SK-N-SH treated with all-trans-retinoic acid at 6 μM for 48 hours (cell line): Measurements from ENCODE around the gene PTPRN2.

Experiments used
- ATAC-seq: fragments of 200-7000 bp; cut with Tn5 transposase; 3 replicates; pipeline ENCODE4 v1.9.1; 2020; ENCODE audit warnings: mild to moderate bottlenecking, moderate library complexity
- ARNTL ChIP-seq: fragments of 450-650 bp; formaldehyde crosslinking; IDR thresholded peaks from 2 replicates; pipeline ENCODE4 v1.5.0; 2020; ENCODE audit warnings: low read depth, mild to moderate bottlenecking, moderate library complexity, borderline replicate concordance
- BACH2 ChIP-seq: fragments of 250-450 bp; sonication (Bioruptor Pico); IDR thresholded peaks from 2 replicates; pipeline ENCODE4 v1.9.0; 2021; ENCODE audit warnings: mild to moderate bottlenecking, borderline replicate concordance
- CSDC2 ChIP-seq: fragments of 250-450 bp; sonication (Bioruptor Pico); IDR thresholded peaks from 2 replicates; pipeline ENCODE4 v1.5.0; 2020; ENCODE audit warnings: mild to moderate bottlenecking, moderate library complexity
- ESRRG ChIP-seq: fragments of 250-450 bp; sonication (Bioruptor Pico); IDR thresholded peaks from 2 replicates; pipeline ENCODE4 v1.6.1; 2021; ENCODE audit warnings: mild to moderate bottlenecking
- GLIS3 ChIP-seq: fragments of 250-450 bp; sonication (Bioruptor Pico); IDR thresholded peaks from 2 replicates; pipeline ENCODE4 v1.5.0; 2020; ENCODE audit warnings: mild to moderate bottlenecking, moderate library complexity
- ISL1 ChIP-seq: fragments of 250-450 bp; sonication (Bioruptor Pico); IDR thresholded peaks from 2 replicates; pipeline ENCODE4 v2.1.2; 2022; ENCODE audit warnings: mild to moderate bottlenecking, moderate library complexity
- OSR1 ChIP-seq: fragments of 250-450 bp; sonication (Bioruptor Pico); IDR thresholded peaks from 2 replicates; pipeline ENCODE4 v1.8.0; 2022; ENCODE audit warnings: moderate library complexity, mild to moderate bottlenecking, inconsistent platforms
- PPARA ChIP-seq: fragments of 250-450 bp; sonication (Bioruptor Pico); IDR thresholded peaks from 2 replicates; pipeline ENCODE4 v1.5.0; 2020; ENCODE audit warnings: mild to moderate bottlenecking, borderline replicate concordance
- RARB ChIP-seq: fragments of 250-450 bp; sonication (Bioruptor Pico); IDR thresholded peaks from 2 replicates; pipeline ENCODE4 v1.8.0; 2021; ENCODE audit warnings: mild to moderate bottlenecking, moderate library complexity
- SNAI2 ChIP-seq: fragments of 250-450 bp; sonication (Bioruptor Pico); IDR thresholded peaks from 2 replicates; pipeline ENCODE4 v1.5.0; 2020; ENCODE audit warnings: mild to moderate bottlenecking, moderate library complexity
- TCF4 ChIP-seq: fragments of 250-450 bp; sonication (Bioruptor Pico); IDR thresholded peaks from 2 replicates; pipeline ENCODE4 v1.8.0; 2021; ENCODE audit warnings: mild to moderate bottlenecking, moderate library complexity, borderline replicate concordance
- TOX ChIP-seq: fragments of 250-450 bp; sonication (Bioruptor Pico); IDR thresholded peaks from 2 replicates; pipeline ENCODE4 v1.8.0; 2021; ENCODE audit warnings: mild to moderate bottlenecking, moderate library complexity, borderline replicate concordance
- ZC3H10 ChIP-seq: fragments of 250-450 bp; sonication (Bioruptor Pico); IDR thresholded peaks from 2 replicates; pipeline ENCODE4 v1.5.1; 2021; ENCODE audit warnings: mild to moderate bottlenecking, moderate library complexity
- ZFP3 ChIP-seq: fragments of 250-450 bp; sonication (Bioruptor Pico); IDR thresholded peaks from 2 replicates; pipeline ENCODE4 v1.5.0; 2020; ENCODE audit warnings: mild to moderate bottlenecking, moderate library complexity
- ZFP30 ChIP-seq: fragments of 450-650 bp; formaldehyde crosslinking; IDR thresholded peaks from 2 replicates; pipeline ENCODE4 v1.5.0; 2022; ENCODE audit warnings: mild to moderate bottlenecking, moderate library complexity
- ZNF565 ChIP-seq: fragments of 450-650 bp; formaldehyde crosslinking; conservative IDR thresholded peaks from 2 replicates; pipeline ENCODE4 v1.5.0; 2020; ENCODE audit warnings: low read depth, mild to moderate bottlenecking, moderate library complexity
- ZNF8 ChIP-seq: fragments of 450-650 bp; formaldehyde crosslinking; IDR thresholded peaks from 2 replicates; pipeline ENCODE4 v1.5.0; 2020; ENCODE audit warnings: mild to moderate bottlenecking, moderate library complexity
- TF ChIP-seq, protein P1 (sequence below): fragments of 250-450 bp; sonication (Bioruptor Pico); IDR thresholded peaks from 2 replicates; pipeline ENCODE4 v1.8.0; 2021; ENCODE audit warnings: low read depth, mild to moderate bottlenecking, moderate library complexity, borderline replicate concordance
- TF ChIP-seq, protein P2 (sequence below): fragments of 250-450 bp; sonication (Bioruptor Pico); IDR thresholded peaks from 2 replicates; pipeline ENCODE4 v1.5.1; 2020; ENCODE audit warnings: low read depth, mild to moderate bottlenecking, moderate library complexity
- TF ChIP-seq, protein P3 (sequence below): fragments of 250-450 bp; sonication (Bioruptor Pico); IDR thresholded peaks from 2 replicates; pipeline ENCODE4 v1.5.1; 2021; ENCODE audit warnings: mild to moderate bottlenecking, moderate library complexity
- TF ChIP-seq, protein P4 (sequence below): fragments of 250-450 bp; sonication (Bioruptor Pico); IDR thresholded peaks from 2 replicates; pipeline ENCODE4 v1.8.0; 2020; ENCODE audit warnings: mild to moderate bottlenecking, moderate library complexity, borderline replicate concordance
- TF ChIP-seq, protein P5 (sequence below): fragments of 250-450 bp; sonication (Bioruptor Pico); IDR thresholded peaks from 2 replicates; pipeline ENCODE4 v1.5.0; 2020; ENCODE audit warnings: mild to moderate bottlenecking, moderate library complexity

The PTPRN2 gene

DNA sequence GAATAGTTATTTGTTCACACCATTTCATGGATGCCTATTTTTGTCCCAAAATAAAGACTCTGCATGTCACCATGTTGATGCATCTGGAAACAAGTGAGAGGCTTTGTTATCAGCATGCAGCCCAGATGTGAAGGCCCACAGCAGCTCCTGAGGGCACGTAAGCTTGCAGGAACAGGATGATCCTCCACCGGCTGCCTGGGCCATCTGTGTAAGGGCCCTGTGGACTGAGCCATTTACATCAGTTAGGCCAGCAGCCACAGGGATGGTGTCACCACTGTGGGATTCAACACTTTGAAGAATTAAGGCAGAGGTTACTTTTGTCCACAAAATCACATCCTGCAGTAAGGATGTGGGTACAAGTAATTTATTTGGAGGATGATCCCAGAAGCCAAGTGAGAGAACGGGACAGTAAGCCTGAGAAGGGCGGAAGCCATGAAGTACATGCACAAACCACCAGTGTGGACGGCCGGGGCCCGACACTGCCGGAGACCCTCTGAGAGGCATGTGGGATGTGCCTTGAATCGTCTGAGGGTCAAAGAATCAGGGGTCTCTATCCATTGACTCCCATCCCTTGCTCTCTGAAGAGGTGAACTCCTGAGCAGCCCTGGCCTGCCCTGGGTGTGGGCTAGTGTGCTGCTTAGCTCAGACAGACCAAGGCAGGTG lies 641.1 kb downstream of the PTPRN2 start:
- no peak for TF ChIP-seq TOX
- TF ChIP-seq ZNF8 (CRISPR knock-in tag): no peak
- no peak for TF ChIP-seq PPARA (CRISPR knock-in tag)
- no peak for TF ChIP-seq ZC3H10 (CRISPR knock-in tag)
- no peak for TF ChIP-seq BACH2 (CRISPR knock-in tag)
- TF ChIP-seq, protein P1, sequence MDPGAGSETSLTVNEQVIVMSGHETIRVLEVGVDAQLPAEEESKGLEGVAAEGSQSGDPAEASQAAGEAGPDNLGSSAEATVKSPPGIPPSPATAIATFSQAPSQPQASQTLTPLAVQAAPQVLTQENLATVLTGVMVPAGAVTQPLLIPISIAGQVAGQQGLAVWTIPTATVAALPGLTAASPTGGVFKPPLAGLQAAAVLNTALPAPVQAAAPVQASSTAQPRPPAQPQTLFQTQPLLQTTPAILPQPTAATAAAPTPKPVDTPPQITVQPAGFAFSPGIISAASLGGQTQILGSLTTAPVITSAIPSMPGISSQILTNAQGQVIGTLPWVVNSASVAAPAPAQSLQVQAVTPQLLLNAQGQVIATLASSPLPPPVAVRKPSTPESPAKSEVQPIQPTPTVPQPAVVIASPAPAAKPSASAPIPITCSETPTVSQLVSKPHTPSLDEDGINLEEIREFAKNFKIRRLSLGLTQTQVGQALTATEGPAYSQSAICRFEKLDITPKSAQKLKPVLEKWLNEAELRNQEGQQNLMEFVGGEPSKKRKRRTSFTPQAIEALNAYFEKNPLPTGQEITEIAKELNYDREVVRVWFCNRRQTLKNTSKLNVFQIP: no peak
- TF ChIP-seq ZFP3 (CRISPR knock-in tag): no peak
- TF ChIP-seq ARNTL: no peak
- no peak for TF ChIP-seq ZNF565
- TF ChIP-seq ESRRG: no peak
- no peak for TF ChIP-seq RARB (CRISPR knock-in tag)
- TF ChIP-seq GLIS3: no peak
- TF ChIP-seq OSR1 (CRISPR knock-in tag): no peak
- no peak for TF ChIP-seq ISL1
- TF ChIP-seq, protein P2, sequence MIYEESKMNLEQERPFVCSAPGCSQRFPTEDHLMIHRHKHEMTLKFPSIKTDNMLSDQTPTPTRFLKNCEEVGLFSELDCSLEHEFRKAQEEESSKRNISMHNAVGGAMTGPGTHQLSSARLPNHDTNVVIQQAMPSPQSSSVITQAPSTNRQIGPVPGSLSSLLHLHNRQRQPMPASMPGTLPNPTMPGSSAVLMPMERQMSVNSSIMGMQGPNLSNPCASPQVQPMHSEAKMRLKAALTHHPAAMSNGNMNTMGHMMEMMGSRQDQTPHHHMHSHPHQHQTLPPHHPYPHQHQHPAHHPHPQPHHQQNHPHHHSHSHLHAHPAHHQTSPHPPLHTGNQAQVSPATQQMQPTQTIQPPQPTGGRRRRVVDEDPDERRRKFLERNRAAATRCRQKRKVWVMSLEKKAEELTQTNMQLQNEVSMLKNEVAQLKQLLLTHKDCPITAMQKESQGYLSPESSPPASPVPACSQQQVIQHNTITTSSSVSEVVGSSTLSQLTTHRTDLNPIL (CRISPR knock-in tag): no peak
- TF ChIP-seq, all 23 proteins: peak for 0
- ATAC-seq: no peak

DNA sequence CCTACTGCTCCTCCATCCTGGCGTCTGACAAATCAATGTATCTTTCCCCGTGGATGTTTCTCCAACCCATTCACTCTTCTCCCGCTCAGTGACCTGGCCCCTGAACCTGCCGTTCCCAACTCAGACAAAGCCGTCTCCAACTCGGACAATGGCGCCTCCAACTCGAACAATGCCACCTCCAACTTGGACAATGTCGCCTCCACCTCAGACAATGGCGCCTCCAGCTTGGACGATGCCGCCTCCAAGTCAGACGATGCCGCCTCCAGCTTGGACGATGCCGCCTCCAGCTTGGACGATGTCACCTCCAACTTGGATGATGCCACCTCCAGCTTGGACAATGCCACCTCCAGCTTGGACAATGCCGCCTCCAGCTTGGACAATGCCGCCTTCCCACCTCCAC lies 642.2 kb downstream of the PTPRN2 start:
- TF ChIP-seq PPARA (CRISPR knock-in tag) (no peak), TOX (no peak)
- no peak for ATAC-seq

DNA sequence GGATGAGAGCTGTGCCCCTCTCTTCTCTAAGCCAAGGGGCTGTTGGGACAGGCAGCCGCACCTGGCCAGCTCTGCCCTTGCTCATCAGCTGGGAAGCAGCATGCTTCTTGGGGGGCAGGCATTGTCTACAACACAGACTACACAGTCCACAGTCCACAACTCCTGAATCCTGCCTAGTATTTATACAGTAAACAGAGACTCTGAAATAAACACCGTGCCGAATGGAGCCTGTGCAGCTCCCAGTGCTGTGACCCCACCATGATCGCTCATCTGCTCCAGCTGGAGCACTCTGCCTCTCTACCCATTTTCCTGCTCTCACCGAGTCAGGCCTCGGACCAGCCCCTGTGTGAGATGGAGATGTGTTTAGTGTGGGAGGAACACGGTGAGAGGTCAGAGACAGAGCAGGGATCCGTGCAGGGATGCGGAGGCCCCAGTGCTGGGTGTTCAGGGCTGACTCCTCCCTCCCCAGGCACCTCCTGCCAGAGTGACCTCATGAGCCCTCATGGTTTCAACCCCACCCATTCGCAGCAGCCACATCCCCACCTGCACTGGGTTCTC lies 642.8 kb downstream of the PTPRN2 start:
- no peak for TF ChIP-seq ZFP30 (CRISPR knock-in tag)
- TF ChIP-seq ESRRG: no peak
- no peak for TF ChIP-seq ARNTL
- TF ChIP-seq, protein P3, sequence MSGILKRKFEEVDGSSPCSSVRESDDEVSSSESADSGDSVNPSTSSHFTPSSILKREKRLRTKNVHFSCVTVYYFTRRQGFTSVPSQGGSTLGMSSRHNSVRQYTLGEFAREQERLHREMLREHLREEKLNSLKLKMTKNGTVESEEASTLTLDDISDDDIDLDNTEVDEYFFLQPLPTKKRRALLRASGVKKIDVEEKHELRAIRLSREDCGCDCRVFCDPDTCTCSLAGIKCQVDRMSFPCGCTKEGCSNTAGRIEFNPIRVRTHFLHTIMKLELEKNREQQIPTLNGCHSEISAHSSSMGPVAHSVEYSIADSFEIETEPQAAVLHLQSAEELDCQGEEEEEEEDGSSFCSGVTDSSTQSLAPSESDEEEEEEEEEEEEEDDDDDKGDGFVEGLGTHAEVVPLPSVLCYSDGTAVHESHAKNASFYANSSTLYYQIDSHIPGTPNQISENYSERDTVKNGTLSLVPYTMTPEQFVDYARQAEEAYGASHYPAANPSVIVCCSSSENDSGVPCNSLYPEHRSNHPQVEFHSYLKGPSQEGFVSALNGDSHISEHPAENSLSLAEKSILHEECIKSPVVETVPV (CRISPR knock-in tag): no peak
- no peak for TF ChIP-seq ZNF565
- no peak for TF ChIP-seq RARB (CRISPR knock-in tag)
- TF ChIP-seq SNAI2: no peak
- ATAC-seq: no peak

DNA sequence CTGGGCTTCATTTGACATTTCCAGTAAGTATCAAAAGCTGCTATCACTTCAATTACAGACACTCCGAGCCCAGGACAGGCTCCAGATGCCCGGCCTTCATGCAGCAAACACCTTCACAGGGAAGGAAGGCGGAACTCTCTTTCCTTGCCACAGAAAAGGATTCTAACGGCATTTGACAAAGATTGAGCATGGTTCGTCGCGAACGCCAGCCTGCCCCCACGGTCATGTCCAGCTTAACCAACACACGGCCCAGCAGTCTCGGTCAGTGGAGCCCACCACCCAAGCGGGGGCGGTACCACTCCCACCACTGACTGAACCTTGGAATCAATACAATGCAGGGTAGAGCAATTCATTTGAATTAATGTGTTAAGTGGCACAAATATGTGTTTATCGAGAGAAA lies 643.6 kb downstream of the PTPRN2 start:
- TF ChIP-seq, protein P4, sequence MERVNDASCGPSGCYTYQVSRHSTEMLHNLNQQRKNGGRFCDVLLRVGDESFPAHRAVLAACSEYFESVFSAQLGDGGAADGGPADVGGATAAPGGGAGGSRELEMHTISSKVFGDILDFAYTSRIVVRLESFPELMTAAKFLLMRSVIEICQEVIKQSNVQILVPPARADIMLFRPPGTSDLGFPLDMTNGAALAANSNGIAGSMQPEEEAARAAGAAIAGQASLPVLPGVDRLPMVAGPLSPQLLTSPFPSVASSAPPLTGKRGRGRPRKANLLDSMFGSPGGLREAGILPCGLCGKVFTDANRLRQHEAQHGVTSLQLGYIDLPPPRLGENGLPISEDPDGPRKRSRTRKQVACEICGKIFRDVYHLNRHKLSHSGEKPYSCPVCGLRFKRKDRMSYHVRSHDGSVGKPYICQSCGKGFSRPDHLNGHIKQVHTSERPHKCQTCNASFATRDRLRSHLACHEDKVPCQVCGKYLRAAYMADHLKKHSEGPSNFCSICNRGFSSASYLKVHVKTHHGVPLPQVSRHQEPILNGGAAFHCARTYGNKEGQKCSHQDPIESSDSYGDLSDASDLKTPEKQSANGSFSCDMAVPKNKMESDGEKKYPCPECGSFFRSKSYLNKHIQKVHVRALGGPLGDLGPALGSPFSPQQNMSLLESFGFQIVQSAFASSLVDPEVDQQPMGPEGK (CRISPR knock-in tag): no peak
- TF ChIP-seq OSR1 (CRISPR knock-in tag) (no peak), ZFP3 (CRISPR knock-in tag) (no peak), ZC3H10 (CRISPR knock-in tag) (no peak), TCF4 (CRISPR knock-in tag) (no peak), PPARA (CRISPR knock-in tag) (no peak), CSDC2 (CRISPR knock-in tag) (no peak), TOX (no peak), ZNF565 (no peak), RARB (CRISPR knock-in tag) (no peak), ZNF8 (CRISPR knock-in tag) (no peak)
- TF ChIP-seq, protein P1: no peak
- TF ChIP-seq, protein P5, sequence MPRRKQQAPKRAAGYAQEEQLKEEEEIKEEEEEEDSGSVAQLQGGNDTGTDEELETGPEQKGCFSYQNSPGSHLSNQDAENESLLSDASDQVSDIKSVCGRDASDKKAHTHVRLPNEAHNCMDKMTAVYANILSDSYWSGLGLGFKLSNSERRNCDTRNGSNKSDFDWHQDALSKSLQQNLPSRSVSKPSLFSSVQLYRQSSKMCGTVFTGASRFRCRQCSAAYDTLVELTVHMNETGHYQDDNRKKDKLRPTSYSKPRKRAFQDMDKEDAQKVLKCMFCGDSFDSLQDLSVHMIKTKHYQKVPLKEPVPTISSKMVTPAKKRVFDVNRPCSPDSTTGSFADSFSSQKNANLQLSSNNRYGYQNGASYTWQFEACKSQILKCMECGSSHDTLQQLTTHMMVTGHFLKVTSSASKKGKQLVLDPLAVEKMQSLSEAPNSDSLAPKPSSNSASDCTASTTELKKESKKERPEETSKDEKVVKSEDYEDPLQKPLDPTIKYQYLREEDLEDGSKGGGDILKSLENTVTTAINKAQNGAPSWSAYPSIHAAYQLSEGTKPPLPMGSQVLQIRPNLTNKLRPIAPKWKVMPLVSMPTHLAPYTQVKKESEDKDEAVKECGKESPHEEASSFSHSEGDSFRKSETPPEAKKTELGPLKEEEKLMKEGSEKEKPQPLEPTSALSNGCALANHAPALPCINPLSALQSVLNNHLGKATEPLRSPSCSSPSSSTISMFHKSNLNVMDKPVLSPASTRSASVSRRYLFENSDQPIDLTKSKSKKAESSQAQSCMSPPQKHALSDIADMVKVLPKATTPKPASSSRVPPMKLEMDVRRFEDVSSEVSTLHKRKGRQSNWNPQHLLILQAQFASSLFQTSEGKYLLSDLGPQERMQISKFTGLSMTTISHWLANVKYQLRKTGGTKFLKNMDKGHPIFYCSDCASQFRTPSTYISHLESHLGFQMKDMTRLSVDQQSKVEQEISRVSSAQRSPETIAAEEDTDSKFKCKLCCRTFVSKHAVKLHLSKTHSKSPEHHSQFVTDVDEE (CRISPR knock-in tag): no peak
- no peak for ATAC-seq
